GM13976 (cell line): ENCODE data around the gene HTR3E.
A peak's percentile ranks its signal among the peaks of the same experiment; 100 is the strongest.
"Not testable (repeated sequence)": the region's sequence is repeated elsewhere in the genome, so short reads cannot be mapped to it uniquely, and the experiment has no call there.

ENCODE experiments used
- DNase-seq: peaks from one replicate; pipeline ENCODE4 v3.0.0; 2012; ENCODE audit warnings: low spot score
- CTCF ChIP-seq: IDR thresholded peaks from 2 replicates; pipeline ENCODE4 v1.5.1; 2012; ENCODE audit warnings: borderline replicate concordance, mild to moderate bottlenecking; ENCODE audit not compliant: insufficient read depth; ENCODE audit errors: extremely low read depth, missing control alignments, control extremely low read depth
- in situ Hi-C: fragments of 300-500 bp; cut with MboI; formaldehyde crosslinking; loops from one replicate; pipeline ENCODE4 v1.12.0; 2022; ENCODE audit warnings: low sequenced_read_pairs, mixed read lengths, inconsistent platforms; ENCODE audit not compliant: unreplicated experiment

The HTR3E gene

GRCh38 chr3:184149123-184149522 is 52.3 kb downstream of the HTR3E start:
- in situ Hi-C loops, result no loop called here

GRCh38 chr3:184149770-184150169 is 52.9 kb downstream of the HTR3E start:
- in situ Hi-C loops, DNase-seq: not testable (repeated sequence)

More at GRCh38 chr3:184149123-184149522, 52.3 kb downstream of the HTR3E start:
- DNase-seq, result no peak
- TF ChIP-seq CTCF, result no peak

DNA sequence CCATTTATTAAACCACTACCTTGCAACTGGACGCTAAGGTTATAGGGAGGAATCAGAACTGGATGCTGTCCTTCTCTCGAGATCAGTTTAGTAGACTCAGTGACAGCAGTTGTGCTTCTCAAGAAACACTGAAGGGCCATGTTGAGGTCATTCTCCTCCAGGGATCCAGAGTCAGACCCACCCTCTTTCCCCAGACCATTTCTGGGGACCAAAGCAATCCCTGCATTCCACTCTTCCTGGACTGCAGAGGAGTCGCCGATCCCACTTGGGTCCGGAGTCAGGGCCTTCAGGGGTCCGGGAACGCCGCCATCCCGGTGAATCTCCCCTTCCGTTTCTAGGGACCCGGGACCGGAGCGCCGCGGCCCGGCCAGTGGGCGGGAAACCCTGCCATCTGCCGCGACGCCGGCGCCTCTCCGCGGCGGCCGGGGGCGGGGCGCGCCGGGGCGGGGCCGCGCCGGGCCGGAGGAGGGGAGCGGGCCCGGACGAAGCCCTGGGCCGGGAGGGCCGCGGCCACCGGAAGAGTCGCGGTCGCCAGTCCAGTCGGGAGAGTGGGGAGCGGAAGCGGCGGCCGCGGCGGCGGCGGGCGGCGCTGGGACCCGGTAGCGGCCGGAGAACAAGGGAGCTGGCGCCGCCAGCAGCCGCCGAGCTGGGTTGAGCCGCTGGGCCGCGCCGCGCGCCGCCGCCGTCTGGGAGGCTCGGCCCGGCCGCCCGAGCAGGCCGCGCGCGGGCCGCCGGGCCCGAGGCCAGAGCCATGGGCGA is 58.2 kb downstream of the HTR3E start, which contains the start of gene DVL3:
Gene DVL3, plus strand, starts transcription at position 493 of the 759 bp plus-strand sequence. Its CDS starts 259 bp downstream, at position 752.
- TF ChIP-seq CTCF, result no peak
- in situ Hi-C loops, result no loop called here
- DNase-seq, result peak; percentile 94

GRCh38 chr3:184155644-184156521 is 59.0 kb downstream of the HTR3E start:
- peak; percentile 65 for DNase-seq
- in situ Hi-C loops, result no loop called here
- TF ChIP-seq CTCF, result no peak

GRCh38 chr3:184156522-184156955 is 59.7 kb downstream of the HTR3E start:
- in situ Hi-C loops, result no loop called here
- peak; percentile 59 for DNase-seq
- TF ChIP-seq CTCF, result no peak
